Breast epithelium (tissue), 3 donors: ENCODE measurements around the gene PYCR2.

Experiments
- POLR2A ChIP-seq: fragments of 450-650 bp; IDR thresholded peaks from one replicate; pipeline ENCODE4 v1.6.1; 2016; ENCODE audit warnings: antibody characterized with exemption, mild to moderate bottlenecking, moderate library complexity
- POLR2AphosphoS5 ChIP-seq, 3 donors: sonication (generic); formaldehyde crosslinking; IDR thresholded peaks; one replicate each; pipeline ENCODE4 v1.6.1; 2017; ENCODE audit warnings: antibody characterized with exemption in 3 of 3
- TF ChIP-seq, protein P1 (sequence below), 3 donors: fragments of 450-650 bp; IDR thresholded peaks; one replicate each; pipeline ENCODE4 v1.5.1; 2016 to 2017; ENCODE audit warnings: antibody characterized with exemption in 3 of 3, mild to moderate bottlenecking in 3 of 3, moderate library complexity in 3 of 3

DNA sequence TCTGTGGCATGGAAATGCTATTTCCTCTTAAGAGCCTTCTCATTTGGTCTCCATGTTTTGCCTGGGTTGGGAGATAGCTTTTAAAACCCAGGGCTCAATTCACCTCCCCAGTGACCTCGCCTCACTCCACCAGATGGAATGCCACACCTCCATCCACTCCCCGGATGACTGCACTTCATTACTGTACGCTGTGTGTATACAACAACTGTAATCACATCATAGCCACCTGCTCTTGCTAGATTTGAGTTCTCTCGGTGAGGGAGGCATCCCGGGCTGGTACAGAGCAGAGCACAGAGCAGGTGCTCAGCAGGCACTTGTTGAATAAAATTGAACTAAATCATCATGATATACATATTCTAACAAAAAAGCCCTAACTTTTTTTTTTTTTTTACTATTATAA, 49.1 kb upstream of the PYCR2 start:
- TF ChIP-seq POLR2A = no peak
- TF ChIP-seq, protein P1, sequence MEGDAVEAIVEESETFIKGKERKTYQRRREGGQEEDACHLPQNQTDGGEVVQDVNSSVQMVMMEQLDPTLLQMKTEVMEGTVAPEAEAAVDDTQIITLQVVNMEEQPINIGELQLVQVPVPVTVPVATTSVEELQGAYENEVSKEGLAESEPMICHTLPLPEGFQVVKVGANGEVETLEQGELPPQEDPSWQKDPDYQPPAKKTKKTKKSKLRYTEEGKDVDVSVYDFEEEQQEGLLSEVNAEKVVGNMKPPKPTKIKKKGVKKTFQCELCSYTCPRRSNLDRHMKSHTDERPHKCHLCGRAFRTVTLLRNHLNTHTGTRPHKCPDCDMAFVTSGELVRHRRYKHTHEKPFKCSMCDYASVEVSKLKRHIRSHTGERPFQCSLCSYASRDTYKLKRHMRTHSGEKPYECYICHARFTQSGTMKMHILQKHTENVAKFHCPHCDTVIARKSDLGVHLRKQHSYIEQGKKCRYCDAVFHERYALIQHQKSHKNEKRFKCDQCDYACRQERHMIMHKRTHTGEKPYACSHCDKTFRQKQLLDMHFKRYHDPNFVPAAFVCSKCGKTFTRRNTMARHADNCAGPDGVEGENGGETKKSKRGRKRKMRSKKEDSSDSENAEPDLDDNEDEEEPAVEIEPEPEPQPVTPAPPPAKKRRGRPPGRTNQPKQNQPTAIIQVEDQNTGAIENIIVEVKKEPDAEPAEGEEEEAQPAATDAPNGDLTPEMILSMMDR (IDR thresholded peaks at IDR 0.05) = no peak
- TF ChIP-seq POLR2AphosphoS5 (IDR thresholded peaks at IDR 0.05) = no peak
